Immature natural killer cell (primary cell): ENCODE results near the gene C5AR2. TPM values are rescaled to one million over a fixed set of nuclear protein-coding genes. Genes with fewer than 3 reads are reported as not detected.
"Not testable (repeated sequence)": the region's sequence is repeated elsewhere in the genome, so short reads cannot be mapped to it uniquely, and the experiment has no call there.

ENCODE experiments used
- DNase-seq, 3 donors: peaks; one replicate each; pipeline ENCODE4 v3.0.0; 2022; ENCODE audit warnings: mixed read lengths in 1 of 3
- H3K27ac Mint-ChIP-seq, 6 donors: one replicate each; pipeline ENCODE4 v1.8.0; 2020; ENCODE audit warnings: mixed read lengths in 6 of 6, mild to moderate bottlenecking in 5 of 6, inconsistent platforms in 4 of 6, moderate library complexity in 3 of 6
- H3K27me3 Mint-ChIP-seq, 3 donors: one replicate each; pipeline ENCODE4 v1.8.0; 2020 to 2021; ENCODE audit warnings: low read depth in 3 of 3, mild to moderate bottlenecking in 3 of 3, mixed read lengths in 3 of 3, moderate library complexity in 3 of 3, inconsistent platforms in 1 of 3
- H3K36me3 Mint-ChIP-seq, 3 donors: one replicate each; pipeline ENCODE4 v1.8.0; 2020; ENCODE audit warnings: mixed read lengths in 3 of 3, inconsistent platforms in 2 of 3, mild to moderate bottlenecking in 2 of 3
- H3K4me1 Mint-ChIP-seq, 2 donors: one replicate each; pipeline ENCODE4 v1.8.0; 2020; ENCODE audit warnings: inconsistent platforms in 2 of 2, mild to moderate bottlenecking in 2 of 2, mixed read lengths in 2 of 2, moderate library complexity in 1 of 2
- H3K4me3 Mint-ChIP-seq, 5 donors: one replicate each; pipeline ENCODE4 v1.8.0; 2020; ENCODE audit warnings: mild to moderate bottlenecking in 5 of 5, mixed read lengths in 5 of 5, inconsistent platforms in 3 of 5, moderate library complexity in 3 of 5
- H3K9me3 Mint-ChIP-seq, 6 donors: one replicate each; pipeline ENCODE4 v1.8.0; 2020; ENCODE audit warnings: mild to moderate bottlenecking in 6 of 6, mixed read lengths in 6 of 6, inconsistent platforms in 4 of 6, moderate library complexity in 3 of 6
- polyA plus RNA-seq, 3 donors: library from polyadenylated mRNA; unstranded; fragments of 300-500 nt; fragmentation: Illumina TruSeq; gene quantifications; one replicate each; pipeline ENCODE4 v1.2.3, GENCODE V29; 2021

The C5AR2 gene
- polyA plus RNA-seq, 3 donors from 2014 or later, result 0.18 to 0.29 TPM; not detected in 1

DNA sequence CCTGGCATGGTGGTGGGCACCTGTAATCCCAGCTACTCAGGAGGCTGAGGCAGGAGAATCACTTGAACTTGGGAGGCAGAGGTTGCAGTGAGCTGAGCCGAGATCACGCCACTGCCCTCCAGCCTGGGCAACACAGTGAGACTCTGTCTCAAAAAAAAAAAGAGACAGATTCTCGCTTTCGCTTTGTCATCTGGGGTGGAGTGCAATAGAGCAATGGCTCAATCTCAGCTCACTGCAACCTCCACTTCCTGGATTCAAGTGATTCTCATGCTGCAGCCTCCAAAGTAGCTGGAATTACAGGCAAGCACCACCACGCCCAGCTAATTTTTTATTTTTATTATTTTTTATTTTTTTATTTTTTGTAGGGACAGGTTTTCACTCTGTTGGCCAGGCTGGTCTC lies 56.7 kb downstream of the C5AR2 start:
- DNase-seq, result peak in 1 of 3 donors; percentile 24
- not testable (repeated sequence) for H3K36me3 Mint-ChIP-seq, H3K9me3 Mint-ChIP-seq
- peak overlapping the region in 2 of 6 donors; percentile 57 to 58 for H3K27ac Mint-ChIP-seq
- H3K27me3 Mint-ChIP-seq, result peaks cover under 1 to 12% (median 10%) of the 10 kb centered on the region in 3 donors
- H3K4me1 Mint-ChIP-seq, result peaks cover 17 to 27% of the 10 kb centered on the region in 2 donors
- H3K4me3 Mint-ChIP-seq, result peak overlapping the region in 3 of 5 donors; percentile 25 to 67 (median 30)

DNA sequence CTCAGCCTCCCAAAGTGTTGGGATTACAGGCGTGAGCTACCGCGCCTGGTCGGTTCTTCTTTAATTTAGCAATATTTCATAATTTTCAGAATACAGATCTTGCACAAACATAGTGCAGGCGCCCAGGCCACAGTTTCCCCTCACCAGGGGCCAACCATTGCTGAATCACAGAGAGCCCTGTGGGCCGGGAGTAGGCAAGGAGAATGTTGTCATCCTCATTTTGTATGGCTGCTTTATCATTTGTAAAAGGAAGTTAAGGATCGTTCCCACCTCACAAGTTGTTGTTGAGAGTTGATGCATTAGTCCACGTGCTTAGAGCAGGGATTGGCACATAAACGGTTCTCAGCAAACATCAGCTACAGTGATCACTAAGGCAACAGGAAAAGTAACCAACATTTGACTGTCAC lies 57.2 kb downstream of the C5AR2 start:
- Mint-ChIP-seq H3K9me3 (no peaks in the 10 kb centered on the region), H3K36me3 (no peaks in the 10 kb centered on the region), H3K27ac (peak overlapping the region in 1 of 6 donors; percentile 30), H3K4me1 (peaks cover 16 to 24% of the 10 kb centered on the region in 2 donors), H3K27me3 (peaks cover 0 to 16% (median 10%) of the 10 kb centered on the region in 3 donors), H3K4me3 (peak overlapping the region in 1 of 5 donors; percentile 44)
- DNase-seq, result no peak

DNA sequence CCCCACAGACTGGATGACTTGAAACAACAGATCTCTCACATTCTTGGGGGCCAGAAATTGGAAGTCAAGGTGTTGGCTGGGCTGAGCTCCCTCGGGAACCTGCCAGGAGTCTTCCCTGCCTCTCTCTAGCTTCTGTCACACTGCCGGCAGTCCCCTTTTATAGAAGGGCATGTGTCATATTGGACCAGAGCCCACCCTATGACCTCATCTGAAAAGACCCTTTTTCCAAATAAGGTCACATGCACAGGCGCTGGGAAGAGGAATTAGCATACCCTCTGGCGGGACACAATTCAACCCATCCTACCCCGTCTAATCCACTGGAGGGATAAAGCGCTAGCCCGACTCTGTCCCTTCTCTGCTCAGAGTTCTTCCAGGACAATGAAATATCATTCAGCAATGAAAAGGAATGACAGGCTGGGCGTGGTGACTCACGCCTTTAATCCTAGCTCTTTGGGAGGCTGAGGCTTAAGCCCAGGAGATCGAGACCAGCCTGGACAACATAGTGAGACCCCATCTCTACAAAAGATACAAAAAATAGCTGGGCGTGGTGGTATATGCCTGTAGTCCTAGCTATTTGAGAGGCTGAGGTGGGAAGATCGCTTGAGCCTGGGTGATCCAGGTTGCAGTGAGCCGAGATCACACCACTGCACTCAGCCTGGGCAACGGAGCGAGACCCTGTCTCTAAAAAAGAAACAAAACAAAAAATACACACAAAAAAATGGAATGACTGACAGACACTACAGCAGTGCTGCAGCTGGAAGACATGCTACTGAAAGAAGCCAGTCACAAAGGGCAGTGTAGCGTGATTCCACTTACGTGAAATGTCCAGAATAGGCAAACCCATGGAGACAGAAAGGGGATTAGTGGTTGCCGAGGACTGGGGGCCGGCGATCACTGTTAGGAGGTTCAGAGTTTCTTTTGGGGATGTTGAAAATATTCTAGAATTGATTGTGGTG lies 58.8 kb downstream of the C5AR2 start:
- Mint-ChIP-seq H3K27me3 (peaks cover 0 to 10% (median 9%) of the 10 kb centered on the region in 3 donors), H3K4me1 (peaks cover 16 to 24% of the 10 kb centered on the region in 2 donors), H3K4me3 (no peak overlapping the region), H3K27ac (peak overlapping the region in 1 of 6 donors; percentile 46), H3K9me3 (peaks cover 0 to 1% (median 0%) of the 10 kb centered on the region in 6 donors), H3K36me3 (no peaks in the 10 kb centered on the region)
- no peak for DNase-seq

DNA sequence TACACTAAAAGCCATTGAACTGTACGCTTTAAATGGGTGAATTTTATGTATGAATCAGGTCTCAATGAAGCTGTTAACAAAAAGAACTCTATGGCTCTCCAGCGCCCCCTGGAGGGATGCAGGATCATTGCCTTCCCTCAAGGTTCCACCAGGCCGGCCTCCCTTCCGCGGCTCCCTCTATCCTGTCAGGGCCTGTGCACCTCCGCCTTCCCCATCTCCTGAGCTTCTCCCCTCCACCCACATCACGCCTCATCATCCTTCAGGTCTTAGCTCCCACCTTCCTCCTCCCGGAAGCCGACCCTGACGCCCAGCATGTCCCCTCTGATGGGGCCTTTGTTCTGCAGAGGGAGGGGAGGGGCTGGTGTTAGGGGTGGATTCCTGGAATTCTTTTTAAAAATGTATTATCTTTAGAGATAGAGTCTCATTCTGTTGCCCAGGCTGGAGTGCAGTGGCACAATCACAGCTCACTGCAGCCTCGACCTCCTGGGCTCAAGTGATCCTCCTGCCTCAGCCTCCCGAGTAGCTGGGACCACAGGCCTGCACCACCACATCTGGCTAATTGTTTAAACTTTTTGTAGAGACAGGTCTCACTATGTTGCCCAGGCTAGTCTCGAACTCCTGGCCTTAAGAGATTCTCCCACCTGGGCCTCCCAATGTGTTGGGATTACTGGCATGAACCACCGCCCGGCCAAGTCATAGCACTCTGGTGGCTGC lies 59.7 kb downstream of the C5AR2 start:
- Mint-ChIP-seq H3K36me3 (no peaks in the 10 kb centered on the region), H3K4me3 (no peak overlapping the region)

More for the DNA sequence above, 59.7 kb downstream of the C5AR2 start:
- H3K27me3 Mint-ChIP-seq, result peaks cover 0 to 9% (median 9%) of the 10 kb centered on the region in 3 donors
- H3K4me1 Mint-ChIP-seq, result peaks cover 16 to 24% of the 10 kb centered on the region in 2 donors
- peaks cover 0 to 1% (median 0%) of the 10 kb centered on the region in 6 donors for H3K9me3 Mint-ChIP-seq
- peak; percentile 76 to 83 (median 78) for DNase-seq
- peak overlapping the region in 1 of 6 donors; percentile 46 for H3K27ac Mint-ChIP-seq

Other genes with a start within 250 kb of the C5AR2 start
- gene ZC3H4, start 218.4 kb upstream of the C5AR2 start, polyA plus RNA-seq, result 1 to 10 TPM in 2 of 3 donors, under 1 TPM in 1; 0.04 to 2.3 (median 1.1) TPM
- 100 to 1,000 TPM; 111 to 159 (median 119) TPM for gene SAE1, start 201.3 kb upstream of the C5AR2 start, polyA plus RNA-seq
- gene BBC3, start 101.0 kb upstream of the C5AR2 start, polyA plus RNA-seq, result 10 to 100 TPM in 1 of 3 donors, 1 to 10 TPM in 2; 8.3 to 13.9 (median 8.4) TPM
- gene CCDC9, start 75.7 kb upstream of the C5AR2 start, polyA plus RNA-seq, result 10 to 100 TPM in 1 of 3 donors, 1 to 10 TPM in 2; 2.6 to 12.2 (median 5.1) TPM
- gene INAFM1, start 57.3 kb upstream of the C5AR2 start, polyA plus RNA-seq, result 1 to 10 TPM; 1.2 to 3.9 (median 2.3) TPM
- gene C5AR1, start 22.3 kb upstream of the C5AR2 start, polyA plus RNA-seq, result under 1 TPM in 2 of 3 donors, not detected in 1; 0.16 to 0.36 TPM
- gene DHX34, start 17.1 kb downstream of the C5AR2 start, polyA plus RNA-seq, result 1 to 10 TPM; 3.2 to 9.7 (median 5.2) TPM
- gene MEIS3, start 87.4 kb downstream of the C5AR2 start, polyA plus RNA-seq, result not detected
- gene SLC8A2, start 139.7 kb downstream of the C5AR2 start, polyA plus RNA-seq, result not detected
- gene KPTN, start 152.0 kb downstream of the C5AR2 start, polyA plus RNA-seq, result 10 to 100 TPM in 1 of 3 donors, 1 to 10 TPM in 2; 5.0 to 25.7 (median 8.9) TPM
- gene NAPA, start 182.9 kb downstream of the C5AR2 start, polyA plus RNA-seq, result 100 to 1,000 TPM; 114 to 177 (median 146) TPM
- not detected for gene ZNF541, start 241.0 kb downstream of the C5AR2 start, polyA plus RNA-seq